GM12878 (cell line): ENCODE results near the gene KARS1. TPM values are rescaled to one million over a fixed set of nuclear protein-coding genes. Genes with fewer than 3 reads are reported as not detected.

Source experiments
- E2F4 ChIP-seq: IDR thresholded peaks from 2 replicates; pipeline ENCODE4 v1.6.1; 2012; ENCODE audit warnings: low read depth, low read length, improper control_type of control experiment
- EGR1 ChIP-seq, 2 experiments: IDR thresholded peaks; 1 replicate in 1 of 2; 2 replicates in 1 of 2; pipeline ENCODE4 v1.6.1; 2011 to 2012; ENCODE audit warnings: low read depth in 2 of 2, low read length in 2 of 2, borderline replicate concordance in 1 of 2, mild to moderate bottlenecking in 1 of 2, moderate library complexity in 1 of 2
- ELK1 ChIP-seq: IDR thresholded peaks from 2 replicates; pipeline ENCODE4 v1.6.1; 2012; ENCODE audit warnings: low read depth, low read length, improper control_type of control experiment
- FOS ChIP-seq: IDR thresholded peaks from 3 replicates; pipeline ENCODE4 v1.6.1; 2011; ENCODE audit warnings: borderline replicate concordance; ENCODE audit not compliant: insufficient read length; ENCODE audit errors: extremely low read depth
- FOXK2 ChIP-seq: fragments of 450-650 bp; IDR thresholded peaks from 2 replicates; pipeline ENCODE4 v1.6.1; 2017; ENCODE audit warnings: mild to moderate bottlenecking, moderate library complexity
- GATAD2B ChIP-seq: fragments of 450-650 bp; conservative IDR thresholded peaks from 2 replicates; pipeline ENCODE4 v1.6.1; 2017; ENCODE audit warnings: low read depth, mild to moderate bottlenecking, moderate library complexity
- HSF1 ChIP-seq: fragments of 150-350 bp; IDR thresholded peaks from 2 replicates; pipeline ENCODE4 v1.6.1; 2014; ENCODE audit warnings: mild to moderate bottlenecking, low read depth, low read length
- IKZF1 ChIP-seq: fragments of 450-650 bp; conservative IDR thresholded peaks from 2 replicates; pipeline ENCODE4 v1.6.1; 2017; ENCODE audit warnings: antibody characterized with exemption, mild to moderate bottlenecking
- NBN ChIP-seq: fragments of 450-650 bp; IDR thresholded peaks from 2 replicates; pipeline ENCODE4 v1.6.1; 2016
- RB1 ChIP-seq: fragments of 450-650 bp; formaldehyde crosslinking; IDR thresholded peaks from 2 replicates; pipeline ENCODE4 v1.6.1; 2017; ENCODE audit warnings: mild to moderate bottlenecking, borderline replicate concordance
- RELB ChIP-seq: fragments of 450-650 bp; IDR thresholded peaks from 2 replicates; pipeline ENCODE4 v1.6.1; 2017; ENCODE audit warnings: low read depth, mild to moderate bottlenecking, moderate library complexity
- SKIL ChIP-seq: fragments of 450-650 bp; IDR thresholded peaks from 2 replicates; pipeline ENCODE4 v1.6.1; 2017; ENCODE audit warnings: mild to moderate bottlenecking, low read depth, inconsistent platforms; ENCODE audit not compliant: poor library complexity, severe bottlenecking
- YY1 ChIP-seq: IDR thresholded peaks from 2 replicates; pipeline ENCODE4 v1.6.1; 2011; ENCODE audit warnings: low read depth, mild to moderate bottlenecking, low read length
- ZBTB40 ChIP-seq: fragments of 450-650 bp; IDR thresholded peaks from 2 replicates; pipeline ENCODE4 v1.6.1; 2016; ENCODE audit warnings: mild to moderate bottlenecking, moderate library complexity, borderline replicate concordance
- polyA plus RNA-seq, 11 experiments: library from polyadenylated mRNA; depleted of rRNA in 4 of 11; unstranded in 6 of 11; stranded (reverse) in 5 of 11; fragments of >200 nt; fragmentation: Nextera tagmentation in 4 of 11; fragmentation: Illumina TruSeq in 1 of 11; extraction: Ambion mirVana in 4 of 11; extraction: Trizol in 1 of 11; gene quantifications; 1 replicate in 1 of 11; 2 replicates in 10 of 11; pipeline versions ENCODE4 v1.2.1 to v1.2.3, GENCODE V29; 2011 to 2016; ENCODE audit warnings: inconsistent platforms in 2 of 11, missing spikeins in 2 of 11, low read depth in 1 of 11
- total RNA-seq, 4 experiments: library from RNA; depleted of rRNA in 3 of 4; stranded (reverse); fragments of >200 nt in 3 of 4; fragmentation: Illumina TruSeq in 1 of 4; extraction: Trizol in 1 of 4; gene quantifications; 2 replicates each; pipeline versions ENCODE4 v1.2.1 to v1.2.3, GENCODE V29; 2013 to 2021

The KARS1 gene
- total and polyA plus RNA-seq, 10 of the 15 experiments (the other 5 are each of a cell fraction or from before 2014, with no cell fraction given), result 187 to 312 (median 211) TPM

- no peak for TF ChIP-seq HSF1
- TF ChIP-seq YY1, result peak; percentile 95
- 0 out of 2 replicates have a peak, but pooled peaks have one; percentile 8 for TF ChIP-seq RB1
- peak; percentile 23; the same call in 1 of the 2 replicates for TF ChIP-seq ZBTB40
- no peak for TF ChIP-seq SKIL
- TF ChIP-seq FOXK2, result peak; percentile 93
- no peak for TF ChIP-seq FOS
- TF ChIP-seq E2F4, result 0 out of 2 replicates have a peak, but pooled peaks have one; percentile 7
- TF ChIP-seq IKZF1, result peak; percentile 5; the same call in 1 of the 2 replicates
- peak; percentile 32 for TF ChIP-seq RELB
- 0 out of 3 replicates have a peak, but pooled peaks of 1 of the 2 experiments have one; percentile 7 for TF ChIP-seq EGR1 (IDR thresholded peaks at IDR 0.05; ENCODE audit: borderline replicate concordance in 1 of 2, low read depth in 2 of 2, low read length in 2 of 2)
- TF ChIP-seq ELK1, result no peak
- no peak; the same call in 1 of the 2 replicates for TF ChIP-seq GATAD2B
- TF ChIP-seq NBN, result peak; percentile 69; the same call in 1 of the 2 replicates
Measured at GRCh38 chr16:75648265-75649076, 1.0 kb upstream of the KARS1 start (continued).
